Osteoblast (primary cell): ENCODE data around the gene TIMM50. TPM values are rescaled to one million over a fixed set of nuclear protein-coding genes. Genes with fewer than 3 reads are reported as not detected.
A peak's percentile ranks its signal among the peaks of the same experiment; 100 is the strongest.

Experiments used
- DNase-seq: peaks from one replicate; pipeline ENCODE4 v3.0.0; 2011; ENCODE audit warnings: low spot score, mixed read lengths; ENCODE audit not compliant: insufficient read length; ENCODE audit errors: missing footprints
- H2AFZ ChIP-seq: 2 replicates; pipeline ENCODE4 v1.6.0; 2011; ENCODE audit warnings: mild to moderate bottlenecking, low read length
- H3K27ac ChIP-seq: 2 replicates; pipeline ENCODE4 v1.5.1; 2011; ENCODE audit warnings: mild to moderate bottlenecking, low read depth, low read length, moderate library complexity
- H3K27me3 ChIP-seq: 2 replicates; pipeline ENCODE4 v1.6.0; 2012; ENCODE audit warnings: mild to moderate bottlenecking, control low read depth, inconsistent platforms, low read length, moderate library complexity; ENCODE audit not compliant: insufficient read depth
- H3K36me3 ChIP-seq: 2 replicates; pipeline ENCODE4 v1.5.1; 2011; ENCODE audit warnings: mild to moderate bottlenecking, low read length, control low read depth, moderate library complexity; ENCODE audit not compliant: insufficient read depth
- H3K4me1 ChIP-seq: 2 replicates; pipeline ENCODE4 v1.5.1; 2011; ENCODE audit warnings: mild to moderate bottlenecking, low read length, control low read depth, moderate library complexity; ENCODE audit not compliant: insufficient read depth
- H3K4me2 ChIP-seq: 2 replicates; pipeline ENCODE4 v1.6.0; 2011; ENCODE audit warnings: mild to moderate bottlenecking, low read length; ENCODE audit not compliant: insufficient read depth
- H3K4me3 ChIP-seq: fragments of 200-600 bp; sonication (generic); 3 replicates; pipeline ENCODE4 v1.5.1; 2012; ENCODE audit warnings: mild to moderate bottlenecking, low read length, inconsistent platforms; ENCODE audit not compliant: insufficient read depth
- H3K79me2 ChIP-seq: 2 replicates; pipeline ENCODE4 v1.6.0; 2012; ENCODE audit warnings: mild to moderate bottlenecking, low read length, control low read depth, inconsistent platforms; ENCODE audit not compliant: insufficient read depth
- H3K9me3 ChIP-seq: 2 replicates; pipeline ENCODE4 v1.5.1; 2011; ENCODE audit warnings: low read depth, low read length, control low read depth
- H4K20me1 ChIP-seq: 2 replicates; pipeline ENCODE4 v1.6.0; 2012; ENCODE audit warnings: mild to moderate bottlenecking, low read length, control low read depth; ENCODE audit not compliant: insufficient read depth
- CTCF ChIP-seq: IDR thresholded peaks from 2 replicates; pipeline ENCODE4 v1.5.1; 2011; ENCODE audit warnings: mild to moderate bottlenecking, low read depth, low read length, moderate library complexity; ENCODE audit errors: extremely low read depth
- total RNA-seq: library from RNA; depleted of rRNA; stranded (reverse); fragments of >200 nt; gene quantifications from 2 replicates; pipeline ENCODE4 v1.2.3, GENCODE V29; 2012

Gene TIMM50
- total RNA-seq, 1 donor = 36.9 TPM

- Histone ChIP-seq H4K20me1 (no peaks in the 10 kb centered on the region), H3K79me2 (no peaks in the 10 kb centered on the region), H3K4me1 (peaks cover 5% of the 10 kb centered on the region), H3K4me2 (no peak overlapping the region), H3K27ac (no peak overlapping the region), H3K27me3 (peaks cover 47% of the 10 kb centered on the region), H3K9me3 (no peaks in the 10 kb centered on the region), H3K4me3 (no peak overlapping the region), H2AFZ (no peak overlapping the region), H3K36me3 (no peaks in the 10 kb centered on the region)
- no peak for DNase-seq
- no peak for TF ChIP-seq CTCF
Observed at GRCh38 chr19:39496063-39496462, 15.4 kb downstream of the TIMM50 start.

- Histone ChIP-seq H3K9me3 (no peaks in the 10 kb centered on the region), H3K27me3 (peaks cover 49% of the 10 kb centered on the region), H3K4me1 (peaks cover 5% of the 10 kb centered on the region), H4K20me1 (no peaks in the 10 kb centered on the region), H3K79me2 (no peaks in the 10 kb centered on the region), H3K36me3 (no peaks in the 10 kb centered on the region), H3K27ac (no peak overlapping the region), H3K4me3 (peak overlapping the region; percentile 46), H3K4me2 (peak overlapping the region; percentile 66), H2AFZ (no peak overlapping the region)
- DNase-seq = peak; percentile 89
- no peak for TF ChIP-seq CTCF
Observed at GRCh38 chr19:39497701-39497995, 17.0 kb downstream of the TIMM50 start.

- H2AFZ ChIP-seq = peak overlapping the region; percentile 56
- H3K4me3 ChIP-seq = peak overlapping the region; percentile 46
- TF ChIP-seq CTCF = peak; percentile 20
- no peaks in the 10 kb centered on the region for H3K9me3 ChIP-seq
- H3K27ac ChIP-seq = no peak overlapping the region
- peak; percentile 86 for DNase-seq
- H3K4me2 ChIP-seq = peak overlapping the region; percentile 66
- no peaks in the 10 kb centered on the region for H3K36me3 ChIP-seq
- H4K20me1 ChIP-seq = no peaks in the 10 kb centered on the region
- H3K79me2 ChIP-seq = no peaks in the 10 kb centered on the region
- peaks cover 51% of the 10 kb centered on the region for H3K27me3 ChIP-seq
- peaks cover 5% of the 10 kb centered on the region for H3K4me1 ChIP-seq
Observed at GRCh38 chr19:39497996-39498797, 17.6 kb downstream of the TIMM50 start.

- peaks cover 56% of the 10 kb centered on the region for H3K27me3 ChIP-seq
- no peaks in the 10 kb centered on the region for H3K36me3 ChIP-seq
- no peaks in the 10 kb centered on the region for H3K9me3 ChIP-seq
- no peak within 1 kb of the TSS for H3K27ac ChIP-seq
- peak within 1 kb of the TSS; percentile 66 for H3K4me2 ChIP-seq
- H3K79me2 ChIP-seq = no peaks in the 10 kb centered on the region
- no peak for TF ChIP-seq CTCF
- peak; percentile 68 for DNase-seq
- peak within 1 kb of the TSS; percentile 56 for H2AFZ ChIP-seq
- no peaks in the 10 kb centered on the region for H4K20me1 ChIP-seq
- peak within 1 kb of the TSS; percentile 46 for H3K4me3 ChIP-seq
- peaks cover 5% of the 10 kb centered on the region for H3K4me1 ChIP-seq
Observed at GRCh38 chr19:39498798-39499642, 18.4 kb downstream of the TIMM50 start, which contains the start of gene DLL3. TSS of gene DLL3 (plus strand) at chr19:39498947. CDS start at chr19:39498975, 28 bp downstream.
